Breast epithelium (tissue), 3 donors: Measurements from ENCODE around the gene HRC.

Experiments
- POLR2A ChIP-seq: fragments of 450-650 bp; IDR thresholded peaks from one replicate; pipeline ENCODE4 v1.6.1; 2016; ENCODE audit warnings: antibody characterized with exemption, mild to moderate bottlenecking, moderate library complexity
- POLR2AphosphoS5 ChIP-seq, 3 donors: sonication (generic); formaldehyde crosslinking; IDR thresholded peaks; one replicate each; pipeline ENCODE4 v1.6.1; 2017; ENCODE audit warnings: antibody characterized with exemption in 3 of 3
- TF ChIP-seq, protein P1 (sequence below), 3 donors: fragments of 450-650 bp; IDR thresholded peaks; one replicate each; pipeline ENCODE4 v1.5.1; 2016 to 2017; ENCODE audit warnings: antibody characterized with exemption in 3 of 3, mild to moderate bottlenecking in 3 of 3, moderate library complexity in 3 of 3

DNA sequence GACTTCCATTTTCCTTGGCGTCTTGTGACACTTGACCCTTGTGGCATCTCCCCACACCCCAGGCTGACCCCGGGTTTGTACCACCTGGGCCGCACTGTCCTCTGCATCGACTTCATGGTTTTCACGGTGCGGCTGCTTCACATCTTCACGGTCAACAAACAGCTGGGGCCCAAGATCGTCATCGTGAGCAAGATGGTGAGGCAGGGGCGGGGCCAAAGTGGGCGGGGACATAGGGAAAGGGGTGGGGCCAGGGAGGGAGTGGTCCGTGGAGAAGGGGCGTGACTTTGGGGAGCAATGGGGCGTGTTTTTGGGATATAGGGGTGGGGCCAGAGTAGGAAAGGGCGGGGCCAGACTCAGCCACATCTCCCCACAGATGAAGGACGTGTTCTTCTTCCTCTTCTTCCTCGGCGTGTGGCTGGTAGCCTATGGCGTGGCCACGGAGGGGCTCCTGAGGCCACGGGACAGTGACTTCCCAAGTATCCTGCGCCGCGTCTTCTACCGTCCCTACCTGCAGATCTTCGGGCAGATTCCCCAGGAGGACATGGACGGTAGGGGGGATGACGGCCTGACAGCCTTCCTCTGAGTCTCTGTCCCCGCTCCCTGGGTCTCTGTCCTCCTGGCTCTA, 45.2 kb upstream of the HRC start:
- TF ChIP-seq, protein P1, sequence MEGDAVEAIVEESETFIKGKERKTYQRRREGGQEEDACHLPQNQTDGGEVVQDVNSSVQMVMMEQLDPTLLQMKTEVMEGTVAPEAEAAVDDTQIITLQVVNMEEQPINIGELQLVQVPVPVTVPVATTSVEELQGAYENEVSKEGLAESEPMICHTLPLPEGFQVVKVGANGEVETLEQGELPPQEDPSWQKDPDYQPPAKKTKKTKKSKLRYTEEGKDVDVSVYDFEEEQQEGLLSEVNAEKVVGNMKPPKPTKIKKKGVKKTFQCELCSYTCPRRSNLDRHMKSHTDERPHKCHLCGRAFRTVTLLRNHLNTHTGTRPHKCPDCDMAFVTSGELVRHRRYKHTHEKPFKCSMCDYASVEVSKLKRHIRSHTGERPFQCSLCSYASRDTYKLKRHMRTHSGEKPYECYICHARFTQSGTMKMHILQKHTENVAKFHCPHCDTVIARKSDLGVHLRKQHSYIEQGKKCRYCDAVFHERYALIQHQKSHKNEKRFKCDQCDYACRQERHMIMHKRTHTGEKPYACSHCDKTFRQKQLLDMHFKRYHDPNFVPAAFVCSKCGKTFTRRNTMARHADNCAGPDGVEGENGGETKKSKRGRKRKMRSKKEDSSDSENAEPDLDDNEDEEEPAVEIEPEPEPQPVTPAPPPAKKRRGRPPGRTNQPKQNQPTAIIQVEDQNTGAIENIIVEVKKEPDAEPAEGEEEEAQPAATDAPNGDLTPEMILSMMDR (IDR thresholded peaks at IDR 0.05) = no peak
- TF ChIP-seq POLR2A (no peak), POLR2AphosphoS5 (IDR thresholded peaks at IDR 0.05) (no peak)
